HG03575 (cell line): ENCODE results near the gene JAML.

Experiments used
- ATAC-seq: cut with Tn5 transposase; IDR thresholded peaks from one replicate; pipeline ENCODE4 v1.9.1; 2021; ENCODE audit not compliant: unreplicated experiment, insufficient number of reproducible peaks, low FRiP score; ENCODE audit errors: extremely low read depth

JAML gene

DNA sequence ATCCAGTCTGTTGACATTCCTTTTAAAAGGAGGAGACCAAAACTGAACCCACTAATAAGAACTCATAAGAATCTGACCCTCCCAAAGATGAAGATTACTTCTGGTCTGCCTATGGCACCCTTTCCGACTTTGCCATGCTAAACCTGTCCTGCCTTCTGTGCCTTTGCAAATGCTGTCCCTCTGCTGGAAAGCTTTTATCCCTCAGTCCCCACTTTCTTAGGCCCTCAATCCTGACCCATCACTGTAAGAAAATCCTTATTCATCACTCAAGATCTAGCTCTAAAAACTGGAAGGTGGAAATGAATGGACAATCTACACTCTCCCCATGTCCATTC is 16.9 kb upstream of the JAML start:
- no peak for ATAC-seq

DNA sequence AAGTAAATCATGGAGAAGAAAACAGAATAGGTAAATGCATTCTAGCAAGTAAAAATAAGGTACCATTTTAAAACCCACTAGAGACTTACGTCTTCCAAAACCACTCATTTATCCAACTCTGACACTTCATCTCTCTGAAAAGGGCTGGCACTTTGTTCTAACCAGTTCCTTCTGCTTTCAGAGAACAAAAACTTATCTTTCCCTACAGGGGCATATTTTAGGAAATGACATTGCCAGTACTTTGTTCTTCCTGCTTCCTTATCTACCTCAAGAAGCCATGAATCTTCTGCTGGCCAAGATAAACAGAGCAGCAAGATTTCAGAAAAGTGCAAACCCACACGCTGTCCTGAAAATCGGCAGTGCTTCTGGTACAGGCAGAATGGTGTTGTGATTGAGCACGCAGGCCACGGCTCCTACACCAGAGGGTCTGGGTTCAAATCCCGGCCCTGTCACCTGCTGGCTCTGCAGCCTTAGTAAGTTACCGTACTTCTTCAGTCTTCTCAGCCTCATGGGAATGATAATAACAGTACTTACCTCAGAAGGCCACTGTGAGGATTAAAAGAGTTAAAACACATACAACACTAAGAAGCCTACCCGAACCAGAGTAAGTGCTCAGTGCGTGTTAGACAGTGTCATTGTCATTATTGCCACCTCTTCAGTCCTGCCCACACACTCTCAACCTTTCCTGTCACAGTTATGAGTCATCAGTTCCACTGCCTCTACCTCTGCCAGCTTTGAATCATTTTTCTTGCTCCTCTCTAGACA is 16.4 kb upstream of the JAML start:
- ATAC-seq: no peak

- no peak for ATAC-seq
These were observed 14.8 kb upstream of the JAML start for GRCh38 chr11:118239509-118240205.

DNA sequence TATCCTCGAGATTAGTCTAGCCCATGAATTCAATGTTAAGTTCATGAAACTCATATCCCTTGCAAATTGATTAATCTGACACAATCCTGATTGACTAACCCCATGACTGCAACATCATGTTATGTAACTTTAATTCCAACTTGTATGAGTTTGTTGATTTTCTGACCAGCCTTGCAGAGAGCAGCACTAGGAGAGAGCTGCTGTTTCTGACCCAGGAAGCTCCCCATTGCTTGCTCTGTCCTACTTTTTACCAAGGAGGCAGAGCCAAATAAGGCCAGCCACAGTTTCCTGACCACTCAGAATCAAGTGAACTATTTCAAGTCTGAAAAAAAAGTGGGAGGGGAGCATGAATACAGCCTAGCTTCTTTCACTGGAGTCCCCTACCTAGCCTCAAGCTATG is 14.1 kb upstream of the JAML start:
- ATAC-seq: no peak

DNA sequence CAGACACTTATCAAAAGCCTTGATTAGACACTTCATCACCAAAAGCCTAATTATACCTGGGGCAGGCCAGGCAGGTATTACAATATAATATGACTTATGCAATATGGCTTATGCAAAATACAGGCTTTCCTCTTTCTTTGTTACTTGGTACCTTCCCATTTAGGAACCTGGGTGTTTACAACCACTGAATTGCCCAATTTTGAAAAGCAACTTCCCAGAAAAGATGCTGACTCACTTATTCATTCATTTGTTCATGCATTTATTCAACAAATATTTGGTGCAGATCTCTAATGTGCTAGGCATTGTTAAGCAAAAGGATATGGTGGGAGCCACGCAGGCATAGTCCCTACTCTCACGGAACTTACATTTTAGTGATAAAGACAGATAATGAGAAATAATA is 13.6 kb upstream of the JAML start:
- ATAC-seq: no peak

DNA sequence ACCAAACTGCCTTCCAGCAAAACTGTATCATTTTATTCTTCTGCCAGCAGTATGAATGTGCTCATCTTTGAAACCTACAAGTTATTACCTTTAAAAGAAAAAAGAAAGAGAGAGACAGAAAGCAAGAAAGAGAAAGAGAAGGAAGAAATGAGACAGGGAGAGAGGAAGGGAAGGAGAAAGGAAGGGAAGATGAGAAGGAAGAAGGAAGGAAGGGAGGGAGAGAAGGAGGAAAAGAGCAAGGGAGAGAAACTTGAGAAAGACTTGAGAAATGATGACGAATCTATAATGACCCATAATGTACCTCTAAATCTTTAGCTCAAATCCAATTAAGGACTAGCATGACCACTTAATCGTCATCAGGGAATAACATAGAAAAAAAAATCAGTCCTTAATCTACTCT is 11.4 kb upstream of the JAML start:
- ATAC-seq: no peak

DNA sequence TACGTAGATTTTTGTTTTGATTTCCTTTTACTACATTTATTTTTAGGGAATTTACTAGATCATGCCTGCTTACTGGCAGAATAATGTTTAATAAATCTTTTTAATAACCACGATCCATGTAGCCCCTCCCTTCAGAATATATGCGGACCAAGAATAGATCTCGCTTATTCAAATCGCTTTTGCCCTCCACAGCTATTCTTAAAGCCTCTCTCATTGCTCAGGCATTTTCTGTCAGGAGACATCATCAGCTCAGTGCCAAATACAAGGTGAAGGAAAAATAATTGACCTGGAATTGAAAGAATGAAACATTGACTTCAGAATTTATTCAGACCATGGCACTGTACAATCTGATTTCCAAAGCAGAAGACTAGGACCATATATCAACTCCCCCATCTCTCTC is 10.0 kb upstream of the JAML start:
- ATAC-seq: no peak

DNA sequence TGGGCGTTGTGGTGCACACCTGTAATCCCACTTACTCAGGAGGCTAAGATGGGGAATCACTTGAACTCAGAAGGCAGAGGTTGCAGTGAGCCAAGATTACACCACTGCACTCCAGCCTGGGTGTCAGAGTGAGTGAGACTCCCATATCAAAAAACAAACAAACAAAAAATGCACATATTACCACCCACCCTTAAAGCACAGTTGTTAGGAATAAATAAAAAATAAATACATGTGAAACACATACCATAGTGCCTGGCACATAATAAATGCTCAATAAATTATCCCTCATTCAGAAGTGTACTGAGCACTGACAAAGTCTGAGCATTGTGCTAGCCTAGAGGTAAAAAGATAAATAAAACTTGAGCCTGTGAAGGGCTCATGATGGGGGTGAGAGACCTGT is 9.0 kb upstream of the JAML start:
- ATAC-seq: no peak

- ATAC-seq: no peak
These were observed 8.6 kb upstream of the JAML start for GRCh38 chr11:118233377-118233776.

- ATAC-seq: no peak
These were observed 7.8 kb upstream of the JAML start for GRCh38 chr11:118232659-118233058.

DNA sequence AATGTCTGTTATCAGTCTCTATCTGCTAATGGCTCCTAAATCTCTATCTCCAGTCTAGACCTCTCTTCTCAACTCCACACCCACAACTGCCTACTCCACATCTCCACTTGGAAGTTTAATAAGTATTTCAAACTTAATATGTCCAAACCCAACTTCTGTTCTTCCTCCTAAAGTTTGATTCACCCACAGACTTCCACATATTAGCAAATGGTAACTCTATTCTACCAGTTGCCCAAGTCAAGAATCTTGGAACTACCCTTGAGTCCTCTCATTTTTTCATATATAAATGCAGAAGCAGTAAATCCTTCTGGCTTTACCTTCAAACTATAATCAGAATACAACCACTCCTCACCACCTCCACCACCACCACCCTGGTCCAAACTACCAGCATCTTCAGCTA is 6.7 kb upstream of the JAML start:
- no peak for ATAC-seq

DNA sequence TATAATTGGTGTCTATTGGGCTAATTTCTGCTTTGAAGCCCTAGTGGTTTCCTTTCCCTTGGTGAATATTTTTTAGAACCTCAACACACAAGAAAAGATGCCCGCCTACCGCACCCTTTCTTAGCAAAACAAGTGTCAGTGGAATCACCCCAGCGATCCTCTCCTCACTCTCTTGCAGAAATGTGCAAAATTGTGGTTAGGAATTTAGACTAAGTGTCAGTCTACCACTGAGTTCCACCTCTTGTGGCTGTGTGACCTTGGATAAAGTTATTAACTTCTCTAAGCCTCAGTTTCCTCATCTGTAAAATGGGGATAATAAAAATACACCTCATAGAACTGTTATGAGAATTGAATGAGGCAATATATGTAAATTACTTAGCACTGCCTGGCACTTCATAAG is 5.3 kb upstream of the JAML start:
- no peak for ATAC-seq

DNA sequence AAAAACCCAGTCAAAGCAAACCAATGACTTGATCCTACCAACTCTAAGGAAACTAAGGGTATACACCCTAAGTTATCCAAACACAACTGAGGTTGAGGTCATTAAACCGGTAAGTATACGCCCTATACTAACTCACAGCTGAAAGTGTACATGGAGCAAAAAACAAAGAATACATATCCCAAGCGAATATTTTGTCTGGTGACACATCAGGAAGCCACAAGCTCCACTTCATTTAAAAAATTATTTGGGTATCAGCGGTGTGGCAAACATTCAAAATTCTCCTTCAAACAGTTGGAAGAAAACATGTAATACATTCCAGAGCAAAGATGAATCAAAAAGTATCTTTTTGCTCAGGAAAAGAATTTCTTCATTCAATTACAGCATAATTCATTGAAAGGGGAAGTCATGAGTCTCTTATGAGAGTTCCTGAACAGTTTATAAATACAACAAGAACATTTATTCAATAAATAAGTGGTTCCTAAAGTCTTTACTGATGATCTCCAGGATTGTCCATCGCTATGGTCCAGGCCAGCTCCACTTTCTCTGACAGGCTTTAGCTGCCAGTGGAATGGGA is 4.5 kb upstream of the JAML start:
- no peak for ATAC-seq

GRCh38 chr11:118227865-118228785 is 3.3 kb upstream of the JAML start:
- ATAC-seq: no peak

- no peak for ATAC-seq
These were observed 2.0 kb upstream of the JAML start for GRCh38 chr11:118226781-118227180.

GRCh38 chr11:118226296-118226695 is 1.5 kb upstream of the JAML start:
- ATAC-seq: no peak

DNA sequence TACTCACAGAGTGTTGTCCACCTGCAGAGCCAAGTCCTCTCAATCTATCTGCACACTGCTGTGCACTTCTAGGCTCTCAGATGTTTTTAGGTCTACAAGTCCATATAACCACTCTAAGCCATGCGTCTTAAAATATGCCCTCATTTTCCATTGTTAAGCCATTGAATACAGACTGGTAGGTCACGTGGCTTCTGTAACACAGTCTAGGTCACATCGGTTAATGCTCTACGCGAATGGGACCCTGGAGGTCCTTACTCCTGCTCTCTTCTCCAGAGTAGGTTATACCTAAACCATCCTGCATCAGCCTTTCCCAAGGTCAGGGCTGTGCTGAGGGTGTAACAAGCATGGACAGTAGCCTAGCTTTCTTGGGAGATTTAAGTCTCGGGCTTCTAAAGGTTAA is 819 bp downstream of the JAML start:
- no peak for ATAC-seq

- ATAC-seq: no peak
These were observed 1.2 kb downstream of the JAML start for GRCh38 chr11:118223570-118223969.

GRCh38 chr11:118222437-118222836 is 2.4 kb downstream of the JAML start:
- no peak for ATAC-seq

- ATAC-seq: no peak
These were observed 3.4 kb downstream of the JAML start for GRCh38 chr11:118221419-118221818.
